HG02938 (cell line): ENCODE results near the gene SPANXN2.
"Not testable (repeated sequence)": the region's sequence is repeated elsewhere in the genome, so short reads cannot be mapped to it uniquely, and the experiment has no call there.

ENCODE experiments used
- ATAC-seq: cut with Tn5 transposase; IDR thresholded peaks from one replicate; pipeline ENCODE4 v1.9.1; 2021; ENCODE audit warnings: mild to moderate bottlenecking, moderate library complexity; ENCODE audit not compliant: unreplicated experiment

SPANXN2 gene, protein sequence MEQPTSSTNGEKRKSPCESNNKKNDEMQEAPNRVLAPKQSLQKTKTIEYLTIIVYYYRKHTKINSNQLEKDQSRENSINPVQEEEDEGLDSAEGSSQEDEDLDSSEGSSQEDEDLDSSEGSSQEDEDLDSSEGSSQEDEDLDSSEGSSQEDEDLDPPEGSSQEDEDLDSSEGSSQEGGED

DNA sequence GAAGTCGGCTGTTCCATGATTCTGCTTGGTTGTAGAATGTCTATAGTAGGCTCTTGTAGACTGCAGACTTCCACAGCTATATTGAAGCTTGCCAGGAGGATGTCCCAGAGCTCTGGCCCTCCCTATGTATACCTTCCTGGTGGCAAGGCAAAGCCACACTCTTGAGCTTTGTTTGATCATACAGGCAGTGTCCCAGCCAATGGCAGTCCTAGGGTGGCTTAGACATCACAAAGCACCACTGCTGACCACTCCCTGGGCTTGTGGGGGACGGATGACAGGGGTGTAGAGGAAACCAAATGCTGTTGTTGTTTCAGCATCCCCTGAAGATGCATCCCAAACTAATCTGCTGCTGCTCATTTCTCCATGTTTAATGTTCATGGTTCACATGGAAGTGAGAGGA is at the start of gene SPANXN2:
Gene SPANXN2, minus strand, starts transcription at position 101 of the 400 bp plus-strand sequence. Its CDS starts 84 bp downstream, at position 17.
- not testable (repeated sequence) for ATAC-seq

DNA sequence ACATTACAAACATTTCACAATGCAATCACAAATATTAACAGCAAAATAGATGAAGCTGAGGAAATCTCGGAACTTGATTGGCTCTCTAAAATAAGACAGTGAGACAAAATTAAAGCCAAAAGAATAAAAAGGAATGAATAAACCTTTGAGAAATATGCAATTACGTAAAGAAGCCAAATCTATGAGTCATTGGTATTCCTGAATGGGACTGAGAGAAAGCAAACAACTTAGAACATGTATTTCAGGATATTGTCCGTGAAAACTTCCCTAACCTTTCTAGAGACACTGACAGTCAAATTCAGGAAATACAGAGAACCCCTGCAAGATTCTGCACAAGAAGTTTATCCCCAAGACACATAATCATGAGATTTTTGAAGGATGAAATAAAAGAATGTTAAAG is 48.4 kb upstream of the SPANXN2 start:
- ATAC-seq, result no peak

DNA sequence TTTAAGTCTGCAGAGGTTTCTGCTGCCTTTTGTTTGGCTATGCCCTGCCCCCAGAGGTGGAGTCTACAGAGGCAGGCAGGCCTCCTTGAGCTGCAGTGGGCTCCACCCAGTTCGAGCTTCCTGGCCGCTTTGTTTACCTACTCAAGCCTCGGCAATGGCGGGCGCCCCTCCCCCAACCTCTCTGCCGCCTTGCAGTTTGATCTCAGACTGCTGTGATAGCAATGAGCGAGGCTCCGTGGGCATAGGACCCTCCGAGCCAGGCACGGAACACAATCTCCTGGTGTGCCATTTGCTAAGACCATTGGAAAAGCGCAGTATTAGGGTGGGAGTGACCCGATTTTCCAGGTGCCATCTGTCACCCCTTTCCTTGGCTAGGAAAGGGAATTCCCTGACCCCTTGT is 47.2 kb upstream of the SPANXN2 start:
- not testable (repeated sequence) for ATAC-seq

DNA sequence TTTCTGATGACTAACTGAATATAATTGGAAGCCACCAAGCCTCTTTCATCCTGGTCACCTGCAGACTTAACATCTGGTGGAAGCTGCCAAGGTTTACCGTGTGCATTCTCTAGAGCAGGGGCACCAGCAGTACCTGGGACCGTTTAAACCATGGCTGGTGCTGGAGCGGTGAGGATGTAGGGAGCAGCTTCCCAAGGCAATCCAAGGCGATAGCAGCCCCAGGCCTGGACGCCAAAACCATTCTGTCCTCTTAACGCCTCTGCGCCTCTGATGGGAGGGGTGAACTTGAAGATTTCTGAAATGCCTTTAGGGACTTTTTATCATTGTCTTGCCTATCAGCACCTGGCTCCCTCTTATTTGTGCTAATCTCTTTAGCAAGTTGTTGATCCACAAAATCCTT is 37.3 kb upstream of the SPANXN2 start:
- ATAC-seq, result no peak

DNA sequence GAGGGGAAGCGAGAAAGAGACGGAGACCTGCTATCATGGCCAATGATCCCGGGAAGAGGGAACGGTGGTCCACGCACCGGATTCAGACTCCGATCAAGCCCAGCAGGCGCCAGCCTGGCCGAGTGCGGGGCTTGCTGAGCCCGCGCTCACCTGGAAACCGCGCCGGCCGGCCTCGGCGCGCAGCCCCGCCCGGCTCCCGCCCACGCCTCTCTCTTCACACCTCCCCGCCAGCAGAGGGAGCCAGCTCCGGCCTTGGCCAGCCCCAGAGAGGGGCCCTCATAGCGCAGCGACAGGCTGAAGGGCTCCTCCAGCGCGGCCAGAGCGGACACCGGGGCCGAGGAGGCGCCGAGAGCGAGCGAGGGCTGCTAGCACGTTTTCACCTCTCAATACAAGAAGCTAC is 36.8 kb upstream of the SPANXN2 start:
- no peak for ATAC-seq

DNA sequence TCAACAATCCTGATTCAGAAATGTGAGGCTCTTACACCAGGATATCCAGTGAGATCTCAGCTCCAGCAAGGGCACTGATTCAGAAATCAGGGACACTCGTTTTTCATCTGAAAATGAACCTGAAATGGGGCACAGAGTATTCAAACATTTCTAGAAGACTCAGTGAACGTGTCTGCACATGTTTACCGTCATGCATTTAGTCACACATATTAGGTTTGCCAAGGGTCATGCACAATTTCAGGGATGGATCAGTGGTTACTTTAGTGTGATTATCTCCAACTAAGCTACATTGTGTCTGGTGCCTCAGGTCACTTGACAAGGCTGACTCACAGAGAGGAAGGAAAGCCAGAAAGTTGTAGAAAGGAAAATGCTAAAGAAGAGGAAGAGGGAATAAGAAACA is 33.6 kb upstream of the SPANXN2 start:
- no peak for ATAC-seq

DNA sequence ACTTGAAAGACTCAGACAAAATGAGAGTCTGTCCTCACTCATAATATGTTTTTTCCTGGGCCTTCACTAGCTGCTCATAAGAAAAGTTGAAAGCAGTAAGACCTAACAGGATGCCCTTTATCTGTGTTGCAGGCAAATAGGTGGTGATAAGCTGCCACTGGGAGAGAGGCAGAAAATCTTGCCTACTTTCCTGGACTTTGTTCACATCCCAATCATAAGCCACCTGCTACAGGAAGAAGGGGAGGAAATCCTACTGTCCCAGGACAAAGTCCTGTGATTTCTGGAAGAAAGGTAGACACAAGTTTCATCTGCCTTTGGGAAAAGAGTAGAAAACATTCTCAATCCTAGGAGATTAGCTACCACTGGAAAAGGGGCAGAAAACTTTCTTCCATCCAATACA is 13.3 kb upstream of the SPANXN2 start:
- ATAC-seq, result no peak

DNA sequence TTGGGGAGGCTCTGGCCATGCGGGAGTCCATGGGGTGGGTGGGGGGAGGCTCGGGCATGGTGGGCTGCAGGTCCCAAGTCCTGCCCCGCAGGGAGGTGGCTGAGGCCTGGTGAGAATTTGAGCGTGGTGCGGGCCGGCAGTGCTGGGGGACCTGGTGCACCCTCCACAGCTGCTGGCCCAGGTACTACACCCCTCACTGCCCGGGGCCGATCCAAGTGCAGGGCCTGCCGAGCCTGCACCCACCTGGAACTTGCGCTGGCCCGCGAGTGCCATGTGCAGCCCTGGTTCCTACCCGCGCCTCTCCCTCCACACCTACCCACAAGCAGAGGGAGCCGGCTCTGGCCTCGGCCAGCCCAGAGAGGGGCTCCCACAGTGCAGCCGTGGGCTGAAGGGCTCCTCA is 5.7 kb upstream of the SPANXN2 start:
- ATAC-seq, result no peak

DNA sequence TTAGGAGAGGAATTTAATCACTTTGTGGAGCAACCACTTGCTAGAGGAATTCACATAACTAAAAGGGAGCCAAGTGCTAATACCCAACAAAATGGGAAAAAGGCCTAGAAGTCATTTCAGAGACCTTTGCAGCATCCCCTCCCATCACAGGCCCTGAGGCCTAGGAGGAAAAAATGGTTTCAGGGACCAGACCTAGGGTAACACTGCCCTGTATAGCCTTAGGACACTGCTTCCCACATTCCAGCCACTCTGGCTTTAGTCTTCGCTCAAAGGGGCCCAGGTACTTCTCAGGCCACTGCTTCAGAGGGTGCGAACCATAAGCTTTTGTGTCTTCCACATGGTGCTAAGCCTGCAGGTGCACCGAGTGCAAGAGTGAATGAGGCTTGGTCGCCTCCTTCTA is 19.1 kb downstream of the SPANXN2 start:
- ATAC-seq, result no peak

DNA sequence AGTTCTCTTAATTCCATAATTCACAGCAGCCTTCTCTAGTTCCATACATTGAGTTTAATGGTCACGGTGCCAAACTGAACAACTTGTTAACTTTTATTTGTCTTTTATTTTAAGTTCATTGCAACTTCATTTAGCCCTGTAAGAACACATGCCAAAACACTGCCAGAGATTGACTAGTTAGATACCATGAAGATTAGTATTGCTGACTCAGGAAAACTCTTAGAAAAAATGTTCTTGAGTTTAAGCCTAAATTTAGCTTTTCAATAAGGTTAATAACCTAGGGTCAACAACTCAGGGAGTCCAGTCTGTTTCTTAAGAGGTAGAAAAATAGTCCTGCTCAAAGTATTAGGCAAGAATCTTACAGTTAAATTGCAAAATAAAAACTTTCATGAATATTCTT is 25.7 kb downstream of the SPANXN2 start:
- no peak for ATAC-seq

DNA sequence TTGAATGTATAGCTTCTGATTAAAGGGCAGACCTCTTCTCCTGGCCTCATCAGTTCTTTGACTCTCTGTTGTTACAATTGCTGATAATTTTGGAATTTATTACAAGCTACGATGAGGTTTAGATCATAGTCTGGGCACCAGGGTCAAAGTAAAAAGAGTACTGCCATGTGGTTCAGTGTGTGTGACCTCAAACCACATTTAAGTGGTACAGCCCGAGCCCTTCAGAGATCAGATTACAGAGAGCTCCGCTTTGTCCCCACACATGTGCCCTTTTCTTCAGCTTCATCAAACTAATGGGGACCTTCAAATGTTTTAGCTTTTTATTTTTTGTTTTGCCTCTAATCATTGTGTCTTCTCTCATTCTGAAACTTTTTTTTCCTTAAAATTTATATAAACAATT is 37.1 kb downstream of the SPANXN2 start:
- no peak for ATAC-seq

DNA sequence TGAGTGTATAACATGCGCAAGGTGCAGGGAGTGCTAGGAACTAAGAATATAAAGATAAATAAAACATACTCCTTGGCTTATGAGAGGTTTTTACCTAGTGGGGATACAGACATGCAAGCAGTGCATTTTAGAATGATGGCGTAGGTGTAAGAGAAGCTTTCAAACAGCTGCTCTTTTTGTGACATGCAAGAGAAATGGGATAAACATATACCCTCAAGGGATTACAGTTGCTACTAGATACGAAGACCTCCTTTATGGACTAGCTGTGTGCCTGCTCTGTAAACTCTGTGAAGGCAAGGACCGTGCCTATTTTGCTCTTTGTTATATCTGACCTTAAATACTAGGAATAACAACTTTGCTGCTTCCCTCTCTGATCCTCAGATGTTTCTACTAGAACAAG is 45.6 kb downstream of the SPANXN2 start:
- ATAC-seq, result no peak

DNA sequence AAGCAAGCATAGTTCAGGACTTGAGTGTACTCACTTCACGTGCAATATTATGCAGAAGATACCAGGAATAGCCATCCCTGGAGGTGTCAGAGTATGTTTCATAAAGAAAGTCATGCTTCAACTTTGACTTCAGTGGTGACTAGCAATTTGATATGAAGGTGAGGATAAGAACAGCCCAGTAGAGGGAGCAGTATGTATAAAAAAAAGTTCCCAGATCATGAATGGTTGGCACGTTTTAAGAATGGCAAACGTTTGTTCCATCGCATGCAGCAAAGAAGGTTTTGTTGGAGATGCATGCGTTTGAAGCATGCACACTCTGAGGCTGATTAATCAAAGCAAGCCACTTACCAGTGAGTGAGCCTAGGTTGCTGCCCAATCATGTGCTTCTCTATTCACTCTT is 51.2 kb downstream of the SPANXN2 start:
- ATAC-seq, result no peak

DNA sequence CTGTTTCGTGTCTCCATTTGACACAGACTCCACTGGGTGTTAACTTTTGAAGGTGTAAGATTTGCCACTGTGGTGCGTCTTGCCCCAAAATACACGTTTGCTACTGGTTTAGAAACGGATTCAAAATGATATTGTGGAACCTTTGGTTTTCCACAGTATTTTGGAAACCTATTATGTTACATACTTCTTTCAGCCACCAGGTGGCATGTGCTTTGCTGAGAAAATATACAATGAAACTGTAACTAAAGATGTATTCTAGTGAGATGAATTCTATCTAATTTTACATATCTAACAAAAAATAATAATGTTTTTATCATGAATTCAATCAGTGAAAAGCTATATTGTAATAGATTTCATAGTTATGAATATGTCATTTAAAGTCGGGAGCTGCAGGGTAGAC is 56.2 kb downstream of the SPANXN2 start:
- ATAC-seq, result no peak

DNA sequence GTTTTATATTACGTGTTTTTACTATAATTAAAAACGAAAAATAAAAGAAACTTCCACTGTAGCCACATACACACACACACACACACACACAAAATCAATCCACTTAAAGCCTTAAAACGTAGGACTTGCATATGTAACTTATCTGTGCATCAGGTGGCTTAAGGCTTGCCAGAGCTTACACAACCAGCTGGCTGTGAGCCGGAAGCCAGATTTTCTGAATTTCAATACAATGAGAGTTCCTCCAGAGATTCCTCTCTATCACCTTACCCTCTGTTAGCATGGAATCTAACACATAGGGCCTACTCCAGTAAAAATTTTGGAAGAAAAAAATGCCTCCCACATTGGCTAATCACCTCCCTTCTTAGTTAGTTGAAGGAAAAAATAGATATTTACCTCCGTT is 56.8 kb downstream of the SPANXN2 start:
- no peak for ATAC-seq
